Measurements from ENCODE around the gene MXRA7.
"Not testable (repeated sequence)": the region's sequence is repeated elsewhere in the genome, so short reads cannot be mapped to it uniquely, and the experiment has no call there.

MXRA7 gene

DNA sequence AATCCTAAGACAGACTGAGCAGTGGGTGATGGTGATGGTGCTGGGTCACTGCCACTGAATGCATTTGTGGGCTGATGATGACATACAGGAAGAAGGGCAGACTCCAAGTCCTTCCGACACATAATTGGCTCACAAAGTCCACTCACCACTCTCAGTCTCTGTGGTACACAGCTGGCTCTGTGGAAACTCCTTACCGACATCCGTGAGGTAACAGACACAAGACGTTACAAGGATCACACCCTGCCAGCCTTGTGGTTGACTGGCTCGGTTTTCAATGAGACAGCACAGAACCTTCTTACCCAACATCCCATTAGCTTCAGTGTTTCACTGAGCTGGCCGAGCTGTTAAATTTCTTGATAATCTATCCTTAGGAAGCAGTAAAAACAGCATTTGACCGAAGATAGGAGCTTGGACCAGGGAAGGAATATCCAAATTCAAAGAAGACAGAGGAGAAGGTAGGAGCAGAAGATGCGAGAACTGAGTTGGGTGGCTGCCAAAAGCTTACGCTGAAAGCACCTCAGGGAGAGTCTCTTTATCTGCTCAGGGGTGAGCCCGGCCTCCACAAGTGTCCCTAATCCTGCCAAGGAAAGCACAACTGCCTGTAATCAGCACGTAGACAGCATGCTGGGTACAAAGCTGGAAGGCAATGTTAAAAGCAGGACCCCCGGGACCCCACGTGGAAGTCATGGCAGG, 5.5 kb upstream of the MXRA7 start:
- no peak for DNase-seq (ENCODE audit: low read depth, low spot score)

DNA sequence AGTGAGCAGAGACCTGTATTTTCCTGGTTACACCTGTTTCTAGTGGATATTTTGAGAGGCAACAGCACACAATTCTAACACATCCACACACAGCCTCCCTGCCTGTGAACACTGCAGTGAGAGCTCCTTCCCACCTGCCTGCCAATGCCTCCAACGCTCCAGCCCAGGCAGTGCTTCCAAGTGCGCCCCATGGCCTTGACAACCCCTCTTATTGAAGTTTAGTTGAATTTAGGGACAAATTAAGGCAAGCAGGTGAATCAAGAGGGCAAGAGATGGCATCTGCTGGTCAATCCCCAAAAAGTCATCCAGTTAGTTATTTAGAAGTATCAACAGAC, 4.7 kb upstream of the MXRA7 start:
- DNase-seq (ENCODE audit: low read depth, low spot score) = no peak

DNA sequence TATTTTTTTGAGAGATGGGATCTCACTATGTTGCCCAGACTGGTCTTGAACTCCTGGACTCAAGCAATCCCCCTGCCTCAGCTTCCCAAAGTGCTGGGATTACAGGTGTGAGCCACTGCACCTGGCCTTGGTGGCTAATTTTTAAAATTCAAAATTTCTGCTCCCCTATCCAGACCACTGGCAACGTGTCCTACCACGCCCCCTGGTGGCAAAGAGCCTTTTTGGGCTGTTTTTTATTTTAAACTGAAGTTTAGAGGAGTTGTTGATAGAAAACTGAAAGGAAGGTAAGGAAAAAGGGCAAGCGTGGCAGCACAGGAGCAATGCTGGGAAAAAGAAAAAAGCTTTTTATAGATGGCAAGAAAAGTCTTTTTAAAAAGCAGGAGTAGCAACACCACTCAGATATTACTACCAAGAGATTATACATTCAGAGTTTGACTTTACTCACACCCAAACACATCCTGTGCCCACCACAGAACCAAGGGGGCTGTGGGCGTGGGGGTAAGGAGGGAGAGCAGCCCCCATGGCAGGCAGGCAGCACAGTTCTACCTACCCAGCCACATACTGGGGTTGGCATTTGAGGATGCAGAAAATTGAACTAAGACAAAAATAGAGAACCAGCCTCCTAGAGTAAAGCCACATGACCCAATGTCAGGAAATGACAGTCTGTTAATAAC, 4.2 kb upstream of the MXRA7 start:
- DNase-seq (ENCODE audit: low read depth, low spot score) = no peak

DNA sequence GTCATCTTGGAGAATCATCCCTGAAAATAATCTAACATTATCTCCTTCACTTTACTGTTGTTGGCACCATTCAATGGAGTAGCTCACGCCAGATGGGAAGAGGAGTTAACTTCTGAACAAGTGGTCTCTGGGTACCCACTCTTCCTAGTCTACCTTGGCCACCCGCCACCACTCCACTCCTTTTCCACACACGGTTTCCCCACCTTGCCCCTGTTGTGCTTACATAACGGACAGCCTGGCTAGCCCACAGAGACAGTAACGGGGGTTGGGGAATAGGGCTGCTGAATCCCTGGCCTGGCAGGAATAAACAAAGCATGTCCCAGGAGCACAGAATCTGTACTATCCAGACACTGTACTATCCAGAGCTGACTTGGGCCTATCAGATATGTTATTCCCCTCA, 3.6 kb upstream of the MXRA7 start:
- DNase-seq (ENCODE audit: low read depth, low spot score) = no peak

DNA sequence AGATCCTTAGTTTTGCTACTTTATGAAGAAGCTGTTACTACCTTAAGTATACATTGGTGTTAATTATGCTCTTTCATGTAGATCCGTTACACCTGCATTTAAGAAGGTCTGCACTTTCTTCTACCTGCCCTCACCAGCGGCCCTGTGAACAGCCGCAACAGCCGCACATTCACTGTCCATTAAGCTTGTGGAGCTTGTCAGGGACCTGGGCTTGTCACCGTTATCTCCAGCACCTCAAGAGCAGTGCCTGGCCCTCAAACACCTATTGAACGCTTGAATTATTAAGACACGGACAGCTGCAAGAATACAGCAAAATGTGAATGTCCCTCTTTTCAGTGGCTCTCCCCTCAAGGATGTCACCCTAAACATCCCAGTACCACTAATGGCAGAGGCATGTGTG, 3.0 kb upstream of the MXRA7 start:
- DNase-seq (ENCODE audit: low read depth, low spot score) = no peak

DNA sequence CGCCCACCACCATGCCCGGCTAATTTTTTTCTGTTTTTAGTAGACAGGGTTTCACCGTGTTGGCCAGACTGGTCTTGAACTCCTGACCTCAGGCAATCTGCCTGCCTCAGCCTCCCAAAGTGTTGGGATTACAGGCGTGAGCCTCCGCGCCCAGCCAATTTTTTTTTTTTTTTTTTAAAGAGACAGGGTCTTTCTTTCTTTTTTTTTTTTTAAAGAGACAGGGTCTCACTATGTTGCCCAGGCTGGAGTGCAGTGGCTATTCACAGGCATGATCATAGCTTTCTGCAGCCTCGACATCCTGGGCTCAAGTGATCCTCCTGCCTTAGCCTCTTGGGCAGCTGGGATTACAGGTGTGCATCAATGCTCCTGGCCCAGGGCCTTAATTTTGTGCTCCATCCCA, 1.6 kb upstream of the MXRA7 start:
- not testable (repeated sequence) for DNase-seq (ENCODE audit: low read depth, low spot score)

DNA sequence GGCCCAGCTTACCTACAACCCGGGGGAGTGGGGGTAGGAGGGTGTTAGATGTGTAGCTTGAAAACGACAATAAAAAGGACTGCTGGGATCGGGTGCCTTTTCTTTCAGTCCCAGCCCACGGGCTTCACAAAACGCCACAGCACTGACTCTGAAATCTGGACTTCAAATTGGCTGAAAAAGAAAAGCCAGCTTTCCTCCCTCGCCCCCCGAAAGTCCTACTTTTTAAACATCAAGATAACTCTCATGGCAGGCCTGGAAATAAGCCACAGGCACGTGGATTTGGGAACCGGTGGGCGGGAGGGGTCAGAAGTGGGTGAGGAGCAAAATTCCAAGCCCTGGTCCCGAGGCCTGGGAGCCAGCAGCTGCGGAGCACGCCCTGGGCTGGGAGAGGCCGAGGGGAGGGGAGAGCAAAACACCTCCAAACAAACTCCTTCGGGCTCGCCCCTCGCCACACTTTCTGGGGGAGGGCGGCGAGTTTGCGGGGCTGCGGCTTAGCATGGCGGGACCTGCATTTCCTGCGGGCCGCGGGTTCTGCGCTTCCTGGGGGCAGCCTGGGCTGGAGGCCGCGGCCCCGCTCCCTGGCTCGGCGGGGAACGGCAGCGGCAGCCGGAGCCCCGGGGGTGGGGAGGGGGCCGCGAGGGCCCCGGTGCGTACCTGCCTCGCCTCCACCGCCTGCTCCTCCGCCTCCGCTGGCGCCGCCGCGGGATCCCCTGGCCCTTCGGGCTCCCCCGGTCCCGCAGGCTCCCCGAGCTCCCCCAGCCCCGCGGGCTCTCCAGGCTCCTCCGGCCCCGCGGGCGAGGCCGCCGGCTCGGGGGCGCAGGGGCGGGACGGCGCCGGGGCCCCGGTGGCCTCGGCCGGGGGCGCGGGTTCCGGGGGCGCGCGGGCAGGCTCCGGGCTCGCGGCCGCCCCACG, 558 bp downstream of the MXRA7 start:
- DNase-seq (ENCODE audit: low read depth, low spot score) = not testable (repeated sequence)

DNA sequence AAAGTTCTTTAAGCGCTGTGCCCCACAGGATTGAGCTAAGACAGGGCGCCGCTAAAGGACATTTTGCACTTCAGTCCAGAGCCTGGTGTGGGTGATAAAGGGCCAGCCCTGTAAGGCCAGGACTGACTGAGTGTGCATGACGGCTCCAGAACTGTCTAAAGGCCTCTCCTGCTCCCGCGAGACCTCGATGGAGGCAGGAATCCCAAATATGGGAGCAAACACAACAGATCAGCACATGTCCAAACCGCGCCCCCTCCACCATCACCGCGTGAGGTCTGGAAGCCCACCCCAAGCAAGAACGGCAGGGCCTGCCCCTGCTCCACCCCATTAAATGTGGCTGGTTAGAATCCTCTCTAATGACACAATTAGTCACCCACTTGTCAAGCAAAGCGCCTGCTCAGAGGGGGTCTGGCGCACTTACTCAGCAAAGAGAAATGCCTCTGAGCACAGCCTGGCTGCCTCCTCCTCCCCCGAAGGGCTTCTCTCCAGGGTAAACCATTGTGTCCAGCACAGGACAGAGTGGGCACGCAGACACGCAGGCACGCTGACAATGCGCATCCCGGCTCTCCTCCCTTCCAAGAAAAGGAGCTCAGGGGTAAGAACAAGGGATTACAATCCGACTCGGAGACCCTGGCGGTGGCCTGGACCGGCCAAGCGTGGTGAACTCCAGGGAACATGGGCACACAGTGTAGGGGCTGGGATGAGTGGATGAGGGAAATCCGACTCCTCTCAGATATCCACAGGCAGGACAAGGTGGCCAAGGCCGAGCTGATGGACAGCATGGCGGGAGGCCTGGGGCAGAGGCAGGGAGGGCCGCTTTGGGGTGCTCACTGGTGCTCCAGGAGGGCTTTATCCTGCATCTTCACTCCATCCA, 1.5 kb downstream of the MXRA7 start:
- no peak for DNase-seq (ENCODE audit: low read depth, low spot score)

DNA sequence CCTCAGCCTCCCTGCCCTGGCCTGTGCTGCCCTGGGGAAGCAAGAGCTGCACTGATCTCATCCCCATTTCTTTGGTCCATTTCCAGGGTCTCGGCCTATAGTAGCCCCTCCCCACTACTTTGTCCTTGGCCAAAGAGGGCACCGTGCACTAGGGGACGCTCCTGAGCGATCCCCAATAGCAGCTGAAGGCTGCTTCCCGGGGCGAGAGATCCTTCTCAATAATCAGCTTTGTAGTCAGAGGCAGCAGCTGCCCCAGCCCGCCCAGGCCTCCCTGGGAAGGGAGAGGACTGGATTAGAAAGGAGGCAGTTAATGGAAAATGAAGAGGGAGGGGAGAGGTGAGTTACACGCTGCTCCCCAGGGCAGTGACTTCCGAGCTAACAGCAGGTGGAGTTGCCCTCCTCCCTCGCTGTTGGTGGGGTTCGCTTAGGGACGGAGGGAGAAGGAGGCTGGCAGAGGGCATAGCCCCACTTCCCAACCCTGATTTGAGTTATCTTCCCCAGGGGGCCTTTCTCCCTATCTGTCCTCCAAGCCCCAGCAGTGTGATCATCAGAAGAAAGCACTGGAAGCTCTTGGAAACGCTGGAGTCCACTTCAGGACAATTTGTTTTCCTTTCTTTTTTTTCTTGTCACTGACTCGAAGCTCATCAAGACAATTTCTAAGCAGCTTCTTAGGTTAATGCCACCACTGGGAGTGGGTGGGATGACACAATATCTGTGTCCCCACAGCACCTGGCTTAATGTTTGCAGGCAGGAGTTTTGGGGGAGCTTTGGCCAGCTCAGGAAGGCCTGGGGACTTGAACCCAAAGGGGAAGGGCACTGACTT, 2.6 kb downstream of the MXRA7 start:
- no peak for DNase-seq (ENCODE audit: low read depth, low spot score)

DNA sequence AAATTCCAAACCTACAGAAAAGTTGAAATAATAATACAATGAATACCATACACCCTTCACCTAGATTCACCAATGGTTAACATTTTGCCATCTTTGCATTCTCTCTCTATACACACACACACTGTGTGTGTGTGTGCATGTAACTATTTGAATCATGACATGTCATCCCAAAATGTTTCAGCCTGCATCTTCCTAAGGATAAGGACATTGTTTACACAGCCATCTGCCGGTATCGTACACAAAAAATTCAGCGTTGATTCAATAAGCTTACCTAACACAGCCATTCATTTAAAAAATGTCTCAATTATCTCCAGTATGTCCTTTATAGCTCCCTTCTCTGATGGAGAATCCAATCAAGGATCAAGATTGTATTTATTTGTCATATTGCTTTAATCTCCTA, 3.9 kb downstream of the MXRA7 start:
- no peak for DNase-seq (ENCODE audit: low read depth, low spot score)

DNA sequence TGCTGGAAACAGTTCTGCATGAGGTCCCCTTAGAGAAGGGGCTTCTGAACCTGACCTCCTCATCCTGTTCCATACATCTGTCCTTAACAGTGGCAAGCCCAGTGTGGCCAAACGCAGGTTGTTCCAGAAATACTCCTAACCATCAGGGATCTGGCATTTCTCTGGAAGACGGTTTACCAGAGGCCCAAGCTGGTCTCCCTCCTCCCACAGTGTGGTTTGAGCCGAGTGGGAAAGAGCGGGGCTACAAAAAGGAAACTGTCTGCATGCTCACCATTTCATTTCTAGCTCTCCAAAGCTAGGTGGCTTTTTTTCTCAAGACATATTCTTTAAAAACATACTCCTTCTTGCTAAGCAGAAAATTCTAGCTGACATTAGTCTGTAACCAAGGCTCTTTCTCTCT, 6.0 kb downstream of the MXRA7 start:
- no peak for DNase-seq (ENCODE audit: low read depth, low spot score)

DNA sequence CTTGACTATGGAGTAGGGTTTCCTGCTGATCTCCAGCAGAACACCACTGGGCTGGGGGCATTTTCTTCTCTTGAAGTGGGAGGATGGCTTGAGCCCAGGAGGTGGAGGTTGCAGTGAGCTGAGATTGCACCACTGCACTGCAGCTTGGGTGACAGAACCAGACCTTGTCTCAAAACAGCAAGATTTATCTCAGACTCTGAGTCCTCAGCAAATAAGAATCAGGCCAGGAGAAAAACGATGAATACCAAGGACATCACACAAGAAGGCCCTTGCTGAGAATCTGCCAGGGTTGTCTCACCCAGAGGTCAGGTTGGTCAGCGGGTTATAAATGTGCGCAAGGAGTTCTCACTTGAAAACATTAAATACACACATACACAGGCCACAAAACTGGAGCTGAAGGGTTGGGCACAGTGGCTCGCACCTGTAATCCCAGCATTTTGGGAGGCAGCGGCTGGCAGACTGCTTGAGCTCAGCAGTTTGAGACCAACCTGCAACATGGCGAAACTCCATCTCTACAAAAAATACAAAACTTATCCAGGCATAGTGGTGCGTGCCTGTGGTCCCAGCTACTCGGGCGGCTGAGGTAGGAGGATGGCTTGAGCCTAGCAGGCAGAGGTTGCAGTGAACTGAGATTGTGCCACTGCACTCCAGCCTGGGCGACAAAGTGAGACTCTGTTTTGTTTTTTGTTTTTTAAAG, 7.7 kb downstream of the MXRA7 start:
- DNase-seq (ENCODE audit: low read depth, low spot score) = no peak

DNA sequence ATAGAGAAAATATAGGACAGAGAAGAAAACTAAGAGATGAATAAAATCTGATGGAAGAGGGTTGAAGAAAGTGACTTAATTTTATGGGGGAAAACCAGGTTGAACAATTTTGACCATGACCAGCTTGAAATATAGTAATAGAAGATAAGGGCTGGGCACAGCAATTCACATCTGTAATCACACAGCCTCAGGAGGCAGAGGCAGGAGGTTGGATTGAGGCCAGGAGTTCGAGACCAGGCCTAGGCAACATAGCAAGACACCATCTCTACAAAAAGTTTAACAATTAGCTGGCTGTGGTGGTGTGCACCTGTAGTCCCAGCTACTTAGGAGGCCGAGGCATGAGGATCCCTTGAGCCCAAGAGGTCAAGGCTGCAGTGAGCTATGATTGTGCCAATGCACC, 8.7 kb downstream of the MXRA7 start:
- no peak for DNase-seq (ENCODE audit: low read depth, low spot score)

DNA sequence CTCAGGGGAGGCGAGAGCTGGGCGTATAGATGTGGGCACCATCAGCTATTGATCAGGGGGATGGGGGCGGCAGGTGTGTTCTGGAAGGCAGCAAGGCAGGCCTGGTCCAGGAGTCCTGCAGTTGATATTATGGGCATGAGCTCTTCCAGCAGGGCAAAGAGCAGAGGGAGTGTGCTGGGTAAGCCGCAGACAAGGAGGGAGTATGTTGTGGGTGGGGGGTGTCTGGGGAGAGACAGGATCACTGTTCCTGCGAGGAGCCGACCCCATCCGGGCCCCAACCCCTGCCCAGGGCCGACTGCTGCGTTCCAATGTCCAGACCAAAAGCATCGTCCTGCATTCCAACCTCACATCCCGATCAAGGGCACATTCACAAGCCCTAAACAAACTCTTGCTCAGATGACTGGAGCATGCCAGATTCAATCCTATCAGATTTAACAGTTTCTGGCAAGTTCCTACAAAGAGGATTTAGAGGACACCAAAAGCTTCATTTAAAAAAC, 9.2 kb downstream of the MXRA7 start:
- DNase-seq (ENCODE audit: low read depth, low spot score) = no peak

DNA sequence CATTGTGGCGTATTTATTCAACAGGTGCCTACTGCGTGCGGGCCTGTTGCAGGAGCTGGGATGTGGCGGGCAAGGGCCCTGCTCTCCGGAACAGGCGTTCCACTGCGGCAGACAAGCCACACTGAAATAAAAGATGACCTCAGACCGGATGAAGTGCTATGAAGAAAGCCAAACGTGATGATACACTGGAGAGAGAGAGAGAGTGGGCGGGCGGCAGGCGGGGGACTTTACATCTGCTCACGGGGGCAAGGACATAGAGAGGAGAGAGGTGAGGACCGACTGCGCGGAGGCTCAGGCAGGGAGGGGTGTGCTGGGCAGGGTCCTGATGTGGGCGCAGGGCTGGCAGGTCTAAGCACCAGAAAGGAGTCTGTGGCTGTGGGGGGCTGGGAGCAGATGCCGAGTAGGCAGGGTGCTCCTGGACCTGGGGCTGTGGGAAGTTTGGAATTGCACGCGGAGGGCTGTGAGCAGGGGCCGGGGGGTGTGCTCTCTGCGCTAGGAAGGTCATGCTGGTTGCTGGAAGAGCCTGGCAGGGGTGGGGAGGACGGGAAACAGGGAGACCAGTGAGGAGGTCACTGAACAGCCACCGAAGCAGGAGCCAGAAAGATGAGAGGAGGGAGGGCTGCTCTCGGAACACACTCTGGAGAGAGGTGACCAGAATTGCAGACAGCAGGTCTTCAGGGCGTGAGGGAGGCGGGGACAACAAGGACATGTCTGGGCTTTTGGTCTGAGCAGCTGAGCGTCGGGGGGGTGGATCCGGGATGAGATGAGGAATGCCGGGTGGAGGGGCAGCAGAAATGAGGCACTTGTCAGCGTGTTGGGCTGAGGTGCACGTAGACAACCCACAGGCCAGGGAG, 9.9 kb downstream of the MXRA7 start:
- DNase-seq (ENCODE audit: low read depth, low spot score) = no peak

DNA sequence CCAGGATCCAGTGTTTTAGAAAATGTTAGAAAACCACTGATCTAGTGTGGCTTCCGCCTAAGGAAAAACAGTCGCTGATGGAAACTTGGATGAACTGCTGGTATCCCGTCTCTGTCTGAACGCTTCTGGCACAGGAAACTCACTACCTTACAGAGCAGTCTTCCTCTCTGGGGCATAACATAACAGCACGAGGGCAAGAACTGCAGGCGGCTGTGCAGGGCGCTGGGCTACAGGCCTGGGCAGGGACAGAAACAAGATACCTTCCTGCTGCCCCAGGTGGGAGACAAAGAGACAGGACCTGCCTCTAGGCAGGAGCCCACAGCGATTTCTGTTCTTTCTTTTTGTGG, 10.5 kb downstream of the MXRA7 start:
- no peak for DNase-seq (ENCODE audit: low read depth, low spot score)

DNA sequence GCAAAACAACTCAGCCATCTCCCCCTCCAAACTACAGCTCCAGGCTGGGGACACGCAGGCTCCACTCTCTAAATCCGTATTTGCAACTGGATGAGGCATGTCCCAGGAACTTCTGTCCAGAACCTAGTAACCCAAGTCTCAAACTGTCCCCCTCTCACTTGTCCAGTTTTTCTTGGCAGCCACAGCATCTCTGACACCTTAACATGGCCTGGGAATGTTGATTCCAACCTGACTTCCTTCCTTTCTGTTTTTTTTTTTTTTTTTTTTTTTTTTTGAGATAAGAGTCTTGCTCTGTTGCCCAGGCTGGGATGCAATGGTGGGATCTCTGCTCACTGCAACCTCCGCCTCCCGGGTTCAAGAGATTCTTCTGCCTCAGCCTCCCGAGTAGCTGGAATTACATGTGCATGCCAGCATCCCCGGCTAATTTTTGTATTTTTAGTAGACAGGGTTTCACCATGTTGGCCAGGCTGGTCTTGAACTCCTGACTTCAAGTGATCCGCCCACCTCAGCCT, 12.2 kb downstream of the MXRA7 start:
- not testable (repeated sequence) for DNase-seq (ENCODE audit: low read depth, low spot score)

DNA sequence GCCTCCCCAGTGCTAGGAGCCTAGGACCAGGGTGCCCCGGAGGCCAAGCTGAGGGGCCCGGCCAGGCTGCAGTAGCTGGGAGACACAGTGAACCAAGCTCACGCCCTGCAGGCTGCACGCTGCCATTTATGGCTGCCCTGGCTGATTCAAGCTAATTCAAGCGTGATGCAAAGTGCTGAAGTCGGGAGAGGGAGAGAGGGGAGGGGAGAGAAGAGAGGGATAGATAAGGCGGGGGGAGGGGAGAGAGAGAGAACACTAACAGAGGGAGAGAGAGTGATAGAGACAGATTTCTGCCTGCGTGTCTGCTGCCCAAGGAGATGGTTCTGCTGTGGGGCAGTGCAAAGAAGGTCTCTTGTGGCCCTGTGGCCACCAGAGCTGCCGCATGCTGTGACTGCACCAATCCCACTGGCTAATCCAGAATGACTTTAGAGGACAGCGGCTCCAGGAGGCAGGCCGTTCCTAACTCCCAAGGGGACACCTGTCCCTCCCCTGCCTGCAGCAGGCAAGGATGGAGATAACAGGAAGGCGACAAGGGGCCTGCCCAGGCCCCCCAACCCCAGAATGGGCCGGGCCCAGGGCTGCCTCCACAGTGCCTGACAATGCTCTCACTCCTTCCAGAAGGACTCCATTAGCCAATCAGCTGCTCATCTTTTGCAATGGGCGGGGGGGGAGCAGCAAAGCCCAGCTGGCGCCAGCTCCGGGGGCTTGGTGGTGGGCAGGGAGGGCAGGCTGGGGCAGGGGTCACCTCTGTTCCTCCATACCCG, 12.9 kb downstream of the MXRA7 start:
- no peak for DNase-seq (ENCODE audit: low read depth, low spot score)

All from smooth muscle cell of the brain vasculature (primary cell).